Measurements from ENCODE around the gene CR1.
"Not testable (repeated sequence)": the region's sequence is repeated elsewhere in the genome, so short reads cannot be mapped to it uniquely, and the experiment has no call there.

The CR1 gene

GRCh38 chr1:207503950-207504349 lies 8.0 kb downstream of the CR1 start:
- DNase-seq (ENCODE audit: low spot score), result no peak

- DNase-seq (ENCODE audit: low spot score), result no peak
These were observed 8.5 kb downstream of the CR1 start for GRCh38 chr1:207504438-207504837.

- no peak for DNase-seq (ENCODE audit: low spot score)
These were observed 14.5 kb downstream of the CR1 start for GRCh38 chr1:207510444-207510843.

- DNase-seq (ENCODE audit: low spot score), result no peak
These were observed 18.9 kb downstream of the CR1 start for GRCh38 chr1:207514890-207515289.

GRCh38 chr1:207516729-207517128 lies 20.8 kb downstream of the CR1 start:
- DNase-seq (ENCODE audit: low spot score), result no peak

GRCh38 chr1:207518608-207519236 lies 22.8 kb downstream of the CR1 start:
- no peak for DNase-seq (ENCODE audit: low spot score)

GRCh38 chr1:207519505-207520399 lies 23.8 kb downstream of the CR1 start:
- peak; percentile 34 for DNase-seq (ENCODE audit: low spot score)

GRCh38 chr1:207520400-207521345 lies 24.7 kb downstream of the CR1 start:
- not testable (repeated sequence) for DNase-seq (ENCODE audit: low spot score)

- not testable (repeated sequence) for DNase-seq (ENCODE audit: low spot score)
These were observed 29.3 kb downstream of the CR1 start for GRCh38 chr1:207525239-207525638.

- not testable (repeated sequence) for DNase-seq (ENCODE audit: low spot score)
These were observed 32.4 kb downstream of the CR1 start for GRCh38 chr1:207528401-207528800.

- DNase-seq (ENCODE audit: low spot score), result not testable (repeated sequence)
These were observed 40.3 kb downstream of the CR1 start for GRCh38 chr1:207536263-207536662.

GRCh38 chr1:207546677-207547357 lies 50.9 kb downstream of the CR1 start:
- DNase-seq (ENCODE audit: low spot score), result not testable (repeated sequence)

- not testable (repeated sequence) for DNase-seq (ENCODE audit: low spot score)
These were observed 58.9 kb downstream of the CR1 start for GRCh38 chr1:207554823-207555222.

GRCh38 chr1:207565546-207566468 lies 69.8 kb downstream of the CR1 start:
- DNase-seq (ENCODE audit: low spot score), result no peak

- DNase-seq (ENCODE audit: low spot score), result not testable (repeated sequence)
These were observed 76.0 kb downstream of the CR1 start for GRCh38 chr1:207571926-207572325.

GRCh38 chr1:207573074-207573473 lies 77.1 kb downstream of the CR1 start:
- not testable (repeated sequence) for DNase-seq (ENCODE audit: low spot score)

GRCh38 chr1:207575381-207575780 lies 79.4 kb downstream of the CR1 start:
- not testable (repeated sequence) for DNase-seq (ENCODE audit: low spot score)

- no peak for DNase-seq (ENCODE audit: low spot score)
These were observed 83.0 kb downstream of the CR1 start for GRCh38 chr1:207578796-207579435.

- peak; percentile 25 for DNase-seq (ENCODE audit: low spot score)
These were observed 83.5 kb downstream of the CR1 start for GRCh38 chr1:207579436-207579799.
